Spleen (tissue), 11 donors: ENCODE data around the gene IRF2BP2. TPM values are rescaled to one million over a fixed set of nuclear protein-coding genes. Genes with fewer than 3 reads are reported as not detected.

Experiments used
- DNase-seq: peaks from one replicate; pipeline ENCODE4 v3.0.0-alpha.2; 2020
- H3K27ac ChIP-seq, 8 donors: fragments of 200-600 bp; sonication (generic) in 7 of 8; 1 replicate in 4 of 8; 2 replicates in 4 of 8; pipeline versions ENCODE4 v1.5.0 to v1.8.0; 2016 to 2021; ENCODE audit warnings: inconsistent platforms in 4 of 8, mild to moderate bottlenecking in 4 of 8, moderate library complexity in 1 of 8
- H3K27me3 ChIP-seq, 7 donors: fragments of 200-600 bp; sonication (generic) in 6 of 7; replicated peaks in 1 of 7; 1 replicate in 4 of 7; 2 replicates in 3 of 7; pipeline versions ENCODE4 v1.5.0 to v1.8.0; 2016 to 2021; ENCODE audit warnings: inconsistent platforms in 3 of 7, mild to moderate bottlenecking in 1 of 7
- H3K36me3 ChIP-seq, 6 donors: fragments of 200-600 bp; sonication (generic) in 5 of 6; 1 replicate in 4 of 6; 2 replicates in 2 of 6; pipeline versions ENCODE4 v1.5.0 to v1.8.0; 2016 to 2021; ENCODE audit warnings: inconsistent platforms in 2 of 6
- H3K4me1 ChIP-seq, 6 donors: fragments of 200-600 bp; sonication (generic) in 5 of 6; 1 replicate in 3 of 6; 2 replicates in 3 of 6; pipeline versions ENCODE4 v1.5.0 to v1.8.0; 2016 to 2021; ENCODE audit warnings: inconsistent platforms in 3 of 6
- H3K4me3 ChIP-seq, 8 donors: fragments of 200-600 bp; sonication (generic) in 7 of 8; 1 replicate in 4 of 8; 2 replicates in 4 of 8; pipeline versions ENCODE4 v1.5.0 to v1.8.0; 2016 to 2021; ENCODE audit warnings: inconsistent platforms in 4 of 8, mild to moderate bottlenecking in 4 of 8, moderate library complexity in 2 of 8
- H3K9me3 ChIP-seq, 8 donors: fragments of 200-600 bp; sonication (generic) in 7 of 8; 1 replicate in 4 of 8; 2 replicates in 4 of 8; pipeline versions ENCODE4 v1.5.0 to v1.8.0; 2016 to 2021; ENCODE audit warnings: inconsistent platforms in 4 of 8
- CTCF ChIP-seq, 11 experiments: fragments of 200-600 bp in 7 of 11; fragments of 450-650 bp in 4 of 11; sonication (generic) in 4 of 11; IDR thresholded peaks in 8 of 11; conservative IDR thresholded peaks in 3 of 11; 1 replicate in 7 of 11; 2 replicates in 4 of 11; pipeline versions ENCODE4 v1.4.0 to v1.8.0; 2016 to 2021; ENCODE audit warnings: antibody characterized with exemption in 11 of 11, inconsistent platforms in 4 of 11, mild to moderate bottlenecking in 1 of 11
- POLR2A ChIP-seq, 3 donors: fragments of 450-650 bp; IDR thresholded peaks; one replicate each; pipeline ENCODE4 v1.5.1; 2017; ENCODE audit warnings: antibody characterized with exemption in 3 of 3, mild to moderate bottlenecking in 1 of 3
- POLR2AphosphoS5 ChIP-seq, 3 donors: sonication (generic); formaldehyde crosslinking; IDR thresholded peaks; one replicate each; pipeline ENCODE4 v1.5.1; 2017; ENCODE audit warnings: antibody characterized with exemption in 3 of 3
- WGBS, 5 donors: extraction: QIAGEN DNeasy Blood & Tissue Kit in 3 of 5; methylation state at CpG; one replicate each; pipeline versions ENCODE4 v1.1.5 to v1.1.7; 2013 to 2018; 5-methylcytosine and 5-hydroxymethylcytosine counted together
- intact Hi-C: fragments of 100-400 bp; cut with DNase I; formaldehyde crosslinking; loops from one replicate; pipeline ENCODE4 v1.15.0; 2023; ENCODE audit warnings: low total_unique reads
- polyA plus RNA-seq, 3 donors: library from polyadenylated mRNA; stranded (reverse); fragments of 200-250 nt; gene quantifications; one replicate each; pipeline ENCODE4 v1.2.1, GENCODE V29; 2013
- total RNA-seq, 7 donors: library from RNA; depleted of rRNA in 3 of 7; stranded (reverse); fragments of >200 nt in 3 of 7; fragmentation: NEBNext Ultra II Directional in 4 of 7; extraction: Animal tissue kit (Norgen Biotek cat#: 25700) in 4 of 7; gene quantifications; one replicate each; pipeline versions ENCODE4 v1.1.0 to v1.2.1, GENCODE V29; 2016 to 2021
- donor health status: healthy with polysubstance abuse.
- donor health status: DM: no; HTN: no; CAD: no; lungs with moderate emphysema.
- donor health status: DM: no; HTN: no; CAD: no.
- donor health status: Bipolar disorder and iron deficiency.
- donor health status: healthy.
- donor health status: DM: no; HTN: no; CAD: no.
- donor health status: DM: yes; HTN: yes; CAD: no.

Gene IRF2BP2
- total and polyA plus RNA-seq, 10 donors: 39.1 to 109 (median 60.3) TPM

- no peak for TF ChIP-seq POLR2AphosphoS5 (IDR thresholded peaks at IDR 0.05)
- TF ChIP-seq CTCF (IDR thresholded peaks at IDR 0.05 in 8 of 11, conservative IDR thresholded peaks at IDR 0.05 in 3 of 11): no peak
- TF ChIP-seq POLR2A (IDR thresholded peaks at IDR 0.05): no peak
- intact Hi-C loops: loop anchor here (5.0 kb wide), 1 partner anchor 108 kb away; no protein-coding TSS in a partner anchor
- 62 to 82% (median 72%) methylated on average over 2 of the region's 2 CpGs for WGBS, 5 donors
- peaks cover 22 to 65% (median 35%) of the 10 kb centered on the region in 6 donors for H3K4me1 ChIP-seq
- H3K36me3 ChIP-seq: no peaks in the 10 kb centered on the region
- no peaks in the 10 kb centered on the region for H3K9me3 ChIP-seq
- no peak for DNase-seq
- H3K4me3 ChIP-seq: no peak overlapping the region
- H3K27me3 ChIP-seq: no peaks in the 10 kb centered on the region
- peak overlapping the region in 7 of 8 donors; percentile 97 to 100 (median 99) for H3K27ac ChIP-seq
Observed at GRCh38 chr1:234614081-234614489, 4.1 kb upstream of the IRF2BP2 start.

DNA sequence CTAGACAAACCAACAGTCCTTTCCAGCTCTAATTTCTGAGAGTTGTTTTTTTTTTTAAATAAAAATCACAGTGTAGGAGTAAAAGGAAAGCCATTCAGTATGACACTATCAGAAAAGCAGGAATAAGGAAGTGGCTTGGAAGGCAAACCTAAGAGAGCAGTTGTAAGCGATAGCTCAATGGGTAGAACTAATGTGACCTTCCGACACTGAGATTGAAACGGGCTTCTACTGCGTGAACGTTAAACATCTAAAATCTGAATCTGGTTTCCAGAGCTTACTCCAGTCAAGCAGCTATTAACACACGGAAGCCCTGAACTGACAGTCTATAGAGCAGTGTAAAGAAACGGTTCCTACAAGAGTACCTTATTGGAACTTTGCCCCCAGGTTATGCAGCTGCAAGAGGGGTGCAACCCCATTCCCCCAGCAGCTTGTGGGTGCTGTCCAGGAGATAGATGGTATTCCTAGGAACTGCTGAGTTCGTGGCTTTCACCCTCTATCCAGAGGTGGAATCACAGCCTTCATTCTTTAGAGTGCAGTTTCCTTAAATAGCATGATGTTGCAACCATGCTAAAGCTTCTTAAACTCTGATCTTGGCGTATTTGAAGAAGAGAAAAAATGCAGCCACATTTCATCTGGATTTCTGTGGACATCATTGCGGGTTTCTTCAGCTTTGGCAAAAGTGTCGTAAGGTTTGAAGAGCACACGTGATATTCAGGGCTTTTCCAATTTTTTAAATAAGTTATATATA, 3.3 kb upstream of the IRF2BP2 start:
- intact Hi-C loops: loop anchor here (5.0 kb wide), 1 partner anchor 109 kb away; no protein-coding TSS in a partner anchor
- H3K9me3 ChIP-seq: no peaks in the 10 kb centered on the region
- TF ChIP-seq POLR2AphosphoS5 (IDR thresholded peaks at IDR 0.05) (no peak), CTCF (IDR thresholded peaks at IDR 0.05 in 8 of 11, conservative IDR thresholded peaks at IDR 0.05 in 3 of 11) (no peak), POLR2A (IDR thresholded peaks at IDR 0.05) (no peak)
- H3K27me3 ChIP-seq: no peaks in the 10 kb centered on the region
- peak overlapping the region in 5 of 8 donors; percentile 13 to 89 (median 21) for H3K4me3 ChIP-seq
- H3K4me1 ChIP-seq: peaks cover 22 to 64% (median 35%) of the 10 kb centered on the region in 6 donors
- DNase-seq: no peak
- peaks cover 0 to 4% (median 0%) of the 10 kb centered on the region in 6 donors for H3K36me3 ChIP-seq
- H3K27ac ChIP-seq: peak overlapping the region; percentile 97 to 100 (median 99)
- 20 to 32% (median 25%) methylated on average over 12 of the region's 12 CpGs for WGBS, 5 donors

- TF ChIP-seq POLR2A (IDR thresholded peaks at IDR 0.05): peak in 2 of 3 donors; percentile 24 to 70
- TF ChIP-seq POLR2AphosphoS5 (IDR thresholded peaks at IDR 0.05): peak; percentile 46 to 95 (median 89)
- TF ChIP-seq CTCF (IDR thresholded peaks at IDR 0.05 in 8 of 11, conservative IDR thresholded peaks at IDR 0.05 in 3 of 11): no peak
- peaks cover 26 to 64% (median 41%) of the 10 kb centered on the region in 6 donors for H3K4me1 ChIP-seq
- peak; percentile 91 for DNase-seq
- intact Hi-C loops: loop anchor here (5.0 kb wide), 1 partner anchor 110 kb away; no protein-coding TSS in a partner anchor
- WGBS, 5 donors: 1 to 5% (median 1%) methylated on average over 20 of the region's 20 CpGs
- no peaks in the 10 kb centered on the region for H3K27me3 ChIP-seq
- peak overlapping the region; percentile 97 to 100 (median 99) for H3K27ac ChIP-seq
- H3K4me3 ChIP-seq: peak overlapping the region in 5 of 8 donors; percentile 13 to 89 (median 21)
- H3K9me3 ChIP-seq: no peaks in the 10 kb centered on the region
- H3K36me3 ChIP-seq: peaks cover 0 to 9% (median 2%) of the 10 kb centered on the region in 6 donors
Observed at GRCh38 chr1:234612352-234613127, 2.6 kb upstream of the IRF2BP2 start.
